ENCODE measurements around the gene MACROH2A1. TPM values are rescaled to one million over a fixed set of nuclear protein-coding genes. Genes with fewer than 3 reads are reported as not detected.
A peak's percentile ranks its signal among the peaks of the same experiment; 100 is the strongest.
"Not testable (repeated sequence)": the region's sequence is repeated elsewhere in the genome, so short reads cannot be mapped to it uniquely, and the experiment has no call there.

The MACROH2A1 gene
- total RNA-seq, 1 donor from 2014 or later: 119 TPM

DNA sequence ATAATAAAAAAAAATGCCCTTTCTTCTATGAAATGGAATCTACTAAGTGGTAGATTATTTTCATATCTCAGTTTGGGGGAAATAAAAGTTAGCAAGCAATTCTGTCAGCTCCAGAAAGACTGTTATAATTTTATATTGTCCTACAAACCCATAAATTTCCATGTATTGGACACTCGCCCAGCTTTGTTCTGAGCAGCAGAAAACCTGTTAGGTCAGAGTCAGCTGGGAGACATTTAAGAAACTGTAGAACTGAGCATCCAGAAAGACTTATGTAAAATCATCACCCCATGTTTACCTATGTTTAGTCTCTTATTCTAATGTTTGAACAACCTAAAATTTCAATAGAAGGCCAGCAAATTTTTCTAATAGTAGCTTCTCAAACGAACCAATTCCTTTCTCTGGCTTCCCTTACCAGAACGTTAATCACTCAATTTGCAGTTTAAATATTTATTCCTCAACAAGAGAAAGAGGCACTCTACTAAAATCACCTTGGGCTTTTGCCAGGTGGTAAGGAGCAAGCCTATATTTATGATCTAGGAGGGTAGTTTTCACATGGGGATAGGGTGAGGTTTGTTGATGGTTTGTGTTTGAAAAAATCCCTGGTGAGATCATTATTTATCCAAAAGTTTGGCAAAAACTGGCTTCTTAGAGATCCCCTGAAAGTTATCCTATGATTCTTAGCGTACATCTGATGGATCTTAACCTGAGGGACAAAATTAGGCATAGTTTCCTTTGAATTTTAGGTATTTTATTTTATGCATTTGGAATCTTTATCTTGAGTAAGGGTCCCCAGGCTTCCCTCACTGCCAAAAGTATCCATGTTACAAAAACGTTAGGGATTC, 34.4 kb downstream of the MACROH2A1 start:
- DNase-seq (no peak), ATAC-seq (no peak)
- intact Hi-C loops (cut with micrococcal nuclease): no loop called here

DNA sequence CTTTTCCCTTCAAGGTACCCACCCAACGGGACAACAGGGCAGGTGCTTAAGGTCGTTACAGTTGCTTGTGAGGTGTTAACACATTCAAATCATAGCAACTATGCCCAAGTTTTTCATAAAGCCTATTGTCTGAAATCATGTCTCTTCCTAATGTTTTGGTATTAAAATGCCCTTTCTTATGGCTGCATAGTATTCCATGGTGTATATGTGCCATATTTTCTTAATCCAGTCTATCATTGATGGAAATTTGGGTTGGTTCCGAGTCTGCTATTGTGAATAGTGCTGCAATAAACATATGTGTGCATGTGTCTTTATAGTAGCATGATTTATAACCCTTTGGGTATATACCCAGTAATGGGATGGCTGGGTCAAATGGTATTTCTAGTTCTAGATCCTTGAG, 35.7 kb downstream of the MACROH2A1 start:
- intact Hi-C loops (cut with micrococcal nuclease); DNase-seq; ATAC-seq: not testable (repeated sequence)

- intact Hi-C loops (cut with micrococcal nuclease): no loop called here
- DNase-seq (no peak), ATAC-seq (no peak)
Measured at GRCh38 chr5:135362102-135362501, 36.9 kb downstream of the MACROH2A1 start.

- intact Hi-C loops (cut with micrococcal nuclease): no loop called here
Measured at GRCh38 chr5:135360278-135361274, 38.5 kb downstream of the MACROH2A1 start.

DNA sequence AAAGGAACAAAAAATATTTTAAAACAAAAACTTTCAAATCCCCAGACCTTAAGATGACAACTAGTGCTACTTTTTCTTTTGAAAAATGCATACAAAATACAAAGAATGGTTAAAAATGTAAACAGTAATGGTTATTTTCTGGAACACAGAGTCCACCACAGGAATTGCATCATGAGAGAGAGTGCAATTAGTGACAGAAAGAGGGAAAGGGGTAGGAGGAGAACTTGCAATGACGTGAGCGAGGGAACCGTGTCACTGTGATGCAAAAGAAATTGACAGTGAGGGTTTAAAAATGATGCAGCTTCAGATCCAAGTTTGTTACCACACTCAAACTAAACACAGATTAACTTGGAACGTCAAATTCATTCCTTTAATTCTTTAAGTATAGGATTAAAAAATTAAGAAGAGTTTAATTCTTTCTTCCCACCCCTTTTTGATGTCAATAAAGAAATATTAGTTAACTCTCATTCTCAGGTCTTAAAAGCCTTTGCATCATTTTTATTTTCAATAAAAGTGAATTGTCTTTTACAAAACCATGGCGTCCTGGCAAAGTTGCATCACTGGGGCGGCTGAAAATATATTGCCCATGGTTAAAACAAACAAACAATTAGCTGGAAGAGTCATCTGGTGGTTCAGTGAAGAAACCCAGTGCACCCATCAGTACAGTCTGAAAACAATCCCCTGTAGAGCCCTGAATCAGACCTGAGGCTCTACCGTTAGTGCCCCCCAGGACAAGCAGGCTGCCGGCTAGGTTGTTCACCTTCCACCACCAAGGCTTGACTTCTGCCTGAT, 39.5 kb downstream of the MACROH2A1 start:
- intact Hi-C loops (cut with micrococcal nuclease): no loop called here
- DNase-seq (no peak), ATAC-seq (no peak)

More at GRCh38 chr5:135360278-135361274, 38.5 kb downstream of the MACROH2A1 start:
- no peak for ATAC-seq
- no peak for DNase-seq

- no peak for ATAC-seq
- intact Hi-C loops (cut with micrococcal nuclease): no loop called here
- DNase-seq: no peak
Measured at GRCh38 chr5:135357685-135358084, 41.3 kb downstream of the MACROH2A1 start.

- ATAC-seq: peak; percentile 95
Measured at GRCh38 chr5:135356522-135357318, 42.3 kb downstream of the MACROH2A1 start.

DNA sequence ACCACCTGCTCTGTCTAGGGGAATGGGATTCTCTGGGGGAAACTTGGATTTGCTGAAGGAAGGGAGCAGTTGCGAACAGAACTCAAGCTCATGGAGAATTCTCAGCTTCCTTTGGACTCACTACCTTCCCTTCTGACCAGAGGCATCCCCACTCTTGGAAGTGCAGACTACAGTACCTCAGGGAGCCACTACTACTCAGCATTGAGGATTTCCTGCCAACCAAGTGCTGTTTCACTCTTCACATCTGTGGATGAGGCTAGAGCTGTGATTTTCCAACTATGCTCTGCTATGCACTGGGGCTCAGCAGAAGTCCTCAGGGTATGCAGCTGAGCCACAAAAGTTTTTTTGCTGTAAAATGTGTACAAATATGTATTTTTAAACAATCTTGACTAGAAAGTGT, 43.9 kb downstream of the MACROH2A1 start:
- intact Hi-C loops (cut with micrococcal nuclease): no loop called here
- DNase-seq (no peak), ATAC-seq (peak; percentile 47)

More at GRCh38 chr5:135356522-135357318, 42.3 kb downstream of the MACROH2A1 start:
- peak; percentile 88 for DNase-seq
- intact Hi-C loops (cut with micrococcal nuclease): no loop called here

GRCh38 chr5:135353952-135354721, 44.9 kb downstream of the MACROH2A1 start:
- intact Hi-C loops (cut with micrococcal nuclease): no loop called here
- DNase-seq (no peak), ATAC-seq (peak; percentile 31)

- ATAC-seq (peak; percentile 53), DNase-seq (no peak)
- intact Hi-C loops (cut with micrococcal nuclease): no loop called here
Measured at GRCh38 chr5:135350536-135350935, 48.5 kb downstream of the MACROH2A1 start.

DNA sequence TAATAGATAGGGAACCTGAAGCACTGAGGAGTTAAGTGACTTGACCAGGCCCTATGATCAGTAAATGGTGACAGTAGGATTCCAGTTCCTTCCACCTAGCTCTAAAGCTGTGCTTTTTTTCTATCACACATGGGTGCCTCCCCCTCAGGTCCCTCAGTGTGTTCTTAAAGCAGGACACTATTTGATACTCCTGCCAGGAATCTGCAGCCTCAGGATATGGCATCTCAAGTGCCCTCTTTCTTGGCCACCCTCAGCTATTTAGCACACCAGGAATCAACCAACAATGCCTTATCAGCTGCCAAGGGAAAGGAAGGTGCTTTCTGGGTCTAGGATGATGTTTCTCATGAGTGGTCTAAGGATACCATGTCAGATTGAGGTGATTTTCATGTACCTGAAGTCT, 49.1 kb downstream of the MACROH2A1 start:
- DNase-seq (no peak), ATAC-seq (no peak)
- intact Hi-C loops (cut with micrococcal nuclease): no loop called here

GRCh38 chr5:135349451-135349850, 49.6 kb downstream of the MACROH2A1 start:
- no peak for ATAC-seq
- DNase-seq: no peak
- intact Hi-C loops (cut with micrococcal nuclease): no loop called here

DNA sequence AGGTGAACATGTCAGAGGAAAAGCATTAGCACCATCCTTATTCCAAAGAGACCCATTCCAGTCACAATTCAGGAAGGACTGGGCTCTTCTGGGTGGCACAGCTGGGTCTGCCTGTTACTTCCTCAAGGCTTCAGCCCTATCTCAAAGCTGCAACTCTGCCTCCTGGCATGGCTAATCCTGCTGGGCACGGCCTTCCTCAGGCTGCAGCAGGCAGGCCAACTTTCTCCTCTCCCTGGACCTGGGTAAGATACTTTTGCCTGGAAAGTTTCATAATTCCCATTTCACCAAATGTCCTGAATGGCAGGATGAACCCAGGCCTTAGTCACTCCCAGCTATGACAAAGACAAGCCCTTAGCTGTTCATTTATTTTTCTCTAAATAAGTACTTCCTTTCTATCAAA, 50.1 kb downstream of the MACROH2A1 start:
- intact Hi-C loops (cut with micrococcal nuclease): no loop called here
- no peak for ATAC-seq
- no peak for DNase-seq

- ATAC-seq (no peak), DNase-seq (no peak)
- intact Hi-C loops (cut with micrococcal nuclease): no loop called here
Measured at GRCh38 chr5:135347392-135347791, 51.6 kb downstream of the MACROH2A1 start.

- intact Hi-C loops (cut with micrococcal nuclease): no loop called here
- ATAC-seq (no peak), DNase-seq (no peak)
Measured at GRCh38 chr5:135345956-135346731, 52.9 kb downstream of the MACROH2A1 start.

GRCh38 chr5:135344349-135344748, 54.7 kb downstream of the MACROH2A1 start:
- DNase-seq (no peak), ATAC-seq (no peak)
- intact Hi-C loops (cut with micrococcal nuclease): no loop called here

DNA sequence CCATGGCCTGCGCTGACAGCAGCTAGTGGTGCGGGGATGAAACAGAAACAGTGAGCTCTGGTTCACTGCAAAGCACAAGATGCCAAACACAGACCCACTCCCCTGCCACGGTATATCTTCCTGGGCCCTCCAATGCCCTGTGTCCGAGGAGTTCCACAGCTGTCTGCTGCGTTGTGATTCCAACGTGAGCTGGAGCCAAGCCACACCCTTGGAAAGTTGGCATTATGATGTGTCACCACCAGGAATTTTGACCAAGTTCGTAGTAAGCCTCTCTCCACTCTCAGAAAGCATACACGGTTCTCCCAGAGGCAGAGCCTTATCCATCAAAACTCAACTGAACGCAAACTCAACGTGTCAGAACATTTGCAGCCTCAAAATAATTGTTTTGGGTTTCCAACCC, 55.6 kb downstream of the MACROH2A1 start:
- intact Hi-C loops (cut with micrococcal nuclease): no loop called here
- DNase-seq (no peak), ATAC-seq (no peak)

Measured in left ventricle myocardium superior (tissue), 1 donor.